Panc1 (cell line): ENCODE results near the gene INSL6. TPM values are rescaled to one million over a fixed set of nuclear protein-coding genes. Genes with fewer than 3 reads are reported as not detected.

Source experiments
- ATAC-seq: fragments of 200-7000 bp; cut with Tn5 transposase; 2 replicates; pipeline ENCODE4 v1.9.1; 2020; ENCODE audit warnings: mild to moderate bottlenecking, moderate library complexity
- BruUV-seq: library from RNA; stranded (reverse); fragments of 400-500 nt; replicated peaks from 2 replicates; lab custom pipeline; 2021; lab: Mats Ljungman, UMichigan
- CTCF ChIA-PET: fragments of 300-600 bp; sonication (Branson Sonifier 250); formaldehyde crosslinking; loops from one replicate; lab custom pipeline; 2022; ENCODE audit warnings: antibody characterized with exemption; lab: Charles Lee
- POLR2A ChIA-PET: fragments of 300-600 bp; sonication (Branson Sonifier 250); formaldehyde crosslinking; loops from one replicate; lab custom pipeline; 2022; ENCODE audit warnings: antibody characterized with exemption; lab: Charles Lee
- DNase-seq: peaks from one replicate; pipeline ENCODE4 v3.0.0-alpha.2; 2010; ENCODE audit warnings: low read depth, low spot score
- H3K27ac ChIP-seq: 2 replicates; pipeline ENCODE4 v1.5.1; 2011; ENCODE audit warnings: mild to moderate bottlenecking, low read length, inconsistent platforms
- H3K27me3 ChIP-seq: fragments of 200-500 bp; sonication (Bioruptor generic); 2 replicates; pipeline ENCODE4 v1.6.0; 2014; ENCODE audit warnings: low read length, inconsistent platforms; ENCODE audit not compliant: control insufficient read depth, insufficient read depth
- H3K36me3 ChIP-seq: fragments of 200-500 bp; sonication (Bioruptor generic); 2 replicates; pipeline ENCODE4 v1.5.1; 2014; ENCODE audit warnings: inconsistent platforms, mild to moderate bottlenecking, low read length, moderate library complexity; ENCODE audit not compliant: control insufficient read depth, insufficient read depth
- H3K4me1 ChIP-seq: 2 replicates; pipeline ENCODE4 v1.5.1; 2011; ENCODE audit warnings: inconsistent platforms, mild to moderate bottlenecking, low read length, moderate library complexity; ENCODE audit not compliant: control insufficient read depth, insufficient read depth
- H3K4me3 ChIP-seq, 2 experiments: 2 replicates each; pipeline ENCODE4 v1.5.1; 2011 to 2012; ENCODE audit warnings: low read depth in 2 of 2, low read length in 2 of 2, mild to moderate bottlenecking in 2 of 2, inconsistent platforms in 1 of 2, moderate library complexity in 1 of 2
- H3K9me3 ChIP-seq: fragments of 200-500 bp; sonication (Bioruptor generic); 2 replicates; pipeline ENCODE4 v1.5.1; 2014; ENCODE audit warnings: low read depth, mild to moderate bottlenecking, inconsistent platforms, low read length, moderate library complexity; ENCODE audit not compliant: control insufficient read depth, insufficient read depth
- CTCF ChIP-seq: fragments of 450-650 bp; IDR thresholded peaks from 2 replicates; pipeline ENCODE4 v1.5.1; 2017; ENCODE audit warnings: mild to moderate bottlenecking
- POLR2AphosphoS5 ChIP-seq: IDR thresholded peaks from 2 replicates; pipeline ENCODE4 v1.6.1; 2012; ENCODE audit warnings: mild to moderate bottlenecking, low read depth, low read length, moderate library complexity
- REST ChIP-seq, 2 experiments: IDR thresholded peaks; 2 replicates each; pipeline ENCODE4 v1.6.1; 2011 to 2012; ENCODE audit warnings: low read depth in 2 of 2, control low read depth in 1 of 2, low read length in 1 of 2, mild to moderate bottlenecking in 1 of 2, moderate library complexity in 1 of 2; ENCODE audit not compliant: insufficient read depth in 1 of 2
- SIN3A ChIP-seq: IDR thresholded peaks from 2 replicates; pipeline ENCODE4 v1.6.1; 2012; ENCODE audit warnings: low read depth, mild to moderate bottlenecking, low read length, moderate library complexity, borderline replicate concordance; ENCODE audit not compliant: insufficient read depth
- TCF7L2 ChIP-seq: IDR thresholded peaks from 2 replicates; pipeline ENCODE4 v1.6.1; 2011; ENCODE audit warnings: mild to moderate bottlenecking, low read depth, low read length, inconsistent platforms
- in situ Hi-C: cut with HindIII; loops from 2 replicates; pipeline ENCODE4 v1.10.0; 2016; ENCODE audit warnings: low sequenced_read_pairs, low pct_unique_long_range_greater_than_20kb
- intact Hi-C: fragments of 100-400 bp; cut with micrococcal nuclease; formaldehyde crosslinking; loops from one replicate; pipeline ENCODE4 v1.10.0; 2022; ENCODE audit not compliant: unreplicated experiment
- total RNA-seq: library from RNA; stranded (reverse); gene quantifications from one replicate; pipeline ENCODE4 v1.2.1, GENCODE V29; 2021; ENCODE audit not compliant: unreplicated experiment

INSL6 gene
- total RNA-seq, 1 experiment from 2014 or later: not detected

- in situ Hi-C loops: no loop called here
- CTCF ChIA-PET: no interaction called here
Measured at GRCh38 chr9:5193345-5193744, 7.9 kb upstream of the INSL6 start.

GRCh38 chr9:5191985-5192384 is 6.5 kb upstream of the INSL6 start:
- Histone ChIP-seq H3K36me3 (no peaks in the 10 kb centered on the region), H3K27ac (no peak overlapping the region), H3K27me3 (no peaks in the 10 kb centered on the region), H3K9me3 (no peaks in the 10 kb centered on the region), H3K4me1 (no peaks in the 10 kb centered on the region), H3K4me3 (no peak overlapping the region)
- intact Hi-C loops: no loop called here
- BruUV-seq: no TSS peak
- POLR2A ChIA-PET: interaction anchor here (0.6 kb wide), 1 partner anchor 42 kb away, joined by 3 read pairs; no protein-coding TSS in a partner anchor
- TF ChIP-seq SIN3A (no peak), CTCF (no peak), POLR2AphosphoS5 (no peak), TCF7L2 (no peak), REST (IDR thresholded peaks at IDR 0.05; ENCODE audit: insufficient read depth in 1 of 2, low read depth in 2 of 2, low read length in 1 of 2) (no peak)
- no peak for ATAC-seq
- no peak for DNase-seq
- in situ Hi-C loops: no loop called here
- CTCF ChIA-PET: no interaction called here

More at GRCh38 chr9:5193345-5193744, 7.9 kb upstream of the INSL6 start:
- TF ChIP-seq CTCF (no peak), REST (IDR thresholded peaks at IDR 0.05; ENCODE audit: insufficient read depth in 1 of 2, low read depth in 2 of 2, low read length in 1 of 2) (no peak), SIN3A (no peak), POLR2AphosphoS5 (no peak), TCF7L2 (no peak)
- ATAC-seq (no peak), DNase-seq (no peak)
- no peak overlapping the region for H3K27ac ChIP-seq
- no TSS peak for BruUV-seq
- H3K4me1 ChIP-seq: no peaks in the 10 kb centered on the region
- no peak overlapping the region for H3K4me3 ChIP-seq
- H3K9me3 ChIP-seq: no peaks in the 10 kb centered on the region
- no peaks in the 10 kb centered on the region for H3K36me3 ChIP-seq
- intact Hi-C loops: no loop called here
- POLR2A ChIA-PET: no interaction called here
- H3K27me3 ChIP-seq: no peaks in the 10 kb centered on the region
